Activated naive CD4-positive, alpha-beta T cell treated with Interleukin-2 at 50 U/mL for 16 hours (primary cell): Measurements from ENCODE around the gene FANCM.
A peak's percentile ranks its signal among the peaks of the same experiment; 100 is the strongest.
"Not testable (repeated sequence)": the region's sequence is repeated elsewhere in the genome, so short reads cannot be mapped to it uniquely, and the experiment has no call there.

Source experiments
- DNase-seq: peaks from one replicate; pipeline ENCODE4 v3.0.0-alpha.2; 2020

The FANCM gene

DNA sequence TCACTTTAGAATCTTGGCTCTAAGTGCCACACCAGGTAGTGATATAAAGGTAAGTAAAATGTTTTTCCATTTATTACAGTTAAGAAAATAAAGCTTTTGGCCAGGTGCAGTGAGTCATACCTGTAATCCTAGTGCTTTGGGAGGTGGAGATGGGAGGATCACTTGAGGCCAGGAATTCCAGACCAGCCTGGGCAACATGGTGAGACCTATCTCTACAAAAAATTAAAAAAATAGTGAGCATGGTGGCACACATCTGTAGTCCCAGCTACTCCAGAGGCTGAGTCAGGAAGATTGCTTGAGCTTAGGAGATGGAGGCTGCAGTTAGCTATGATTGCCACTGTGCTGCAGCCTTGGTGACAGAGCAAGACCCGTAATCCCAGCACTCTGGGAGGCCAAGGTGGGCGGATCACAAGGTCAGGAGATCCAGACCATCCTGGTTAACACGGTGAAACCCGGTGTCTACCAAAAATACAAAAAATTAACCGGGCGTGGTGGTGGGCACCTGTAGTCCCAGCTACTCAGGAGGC is 5.0 kb downstream of the FANCM start:
- DNase-seq: no peak

DNA sequence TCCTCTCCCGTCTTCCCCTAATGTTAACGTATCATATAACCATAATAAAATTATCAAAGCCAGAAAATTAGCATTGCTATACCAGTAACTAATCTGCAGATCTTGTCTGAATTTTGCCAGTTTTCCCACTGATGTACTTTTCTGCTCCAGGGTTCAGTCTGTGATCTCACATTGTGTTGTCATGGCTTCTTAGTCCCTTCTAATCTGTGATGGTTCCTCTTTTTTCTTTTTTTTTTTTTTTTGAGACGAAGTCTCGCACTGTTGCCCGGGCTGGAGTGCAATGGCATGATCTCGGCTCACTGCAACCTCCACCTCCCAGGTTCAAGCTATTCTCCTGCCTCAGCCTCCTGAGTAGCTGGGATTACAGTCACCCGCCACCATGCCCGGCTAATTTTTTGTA is 6.4 kb downstream of the FANCM start:
- not testable (repeated sequence) for DNase-seq

DNA sequence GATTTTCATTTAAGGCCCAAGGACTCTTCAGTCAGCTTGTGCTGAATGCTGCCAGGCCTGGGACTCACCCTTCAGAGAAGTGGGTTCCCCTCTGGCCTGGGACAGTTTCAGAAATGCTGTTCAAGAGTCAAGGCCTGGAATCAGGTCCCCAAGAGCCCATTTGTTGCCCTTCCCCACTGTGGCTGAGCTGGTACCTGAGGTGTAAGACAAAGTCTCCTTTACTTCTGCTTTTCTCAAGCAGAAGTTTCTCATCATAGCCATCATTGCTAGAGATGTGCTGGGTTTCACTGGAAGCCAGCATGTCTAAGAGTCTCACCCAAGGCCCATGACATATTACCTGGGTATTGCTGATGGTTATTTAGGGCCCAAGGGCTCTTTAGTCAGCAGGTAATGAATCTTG is 8.9 kb downstream of the FANCM start:
- no peak for DNase-seq

DNA sequence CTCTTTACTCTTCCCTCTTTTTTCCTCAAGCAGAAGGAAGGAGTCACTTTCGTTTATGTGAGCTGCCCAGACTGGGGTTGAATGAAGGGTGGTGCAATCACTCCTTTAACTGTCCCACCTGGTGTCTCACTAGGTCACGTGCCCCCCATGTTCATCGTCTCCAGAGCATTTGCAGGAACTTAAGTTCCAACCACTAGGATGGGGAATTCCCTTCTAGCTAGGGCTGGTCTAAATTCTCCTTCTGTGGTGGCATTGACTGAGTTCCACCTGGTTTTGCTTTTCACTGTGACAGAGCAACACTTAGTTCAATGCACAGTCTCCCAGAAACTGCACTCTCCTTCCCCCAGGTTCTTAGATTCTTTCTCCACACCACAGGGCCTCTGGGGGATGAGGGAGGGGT is 9.5 kb downstream of the FANCM start:
- no peak for DNase-seq

DNA sequence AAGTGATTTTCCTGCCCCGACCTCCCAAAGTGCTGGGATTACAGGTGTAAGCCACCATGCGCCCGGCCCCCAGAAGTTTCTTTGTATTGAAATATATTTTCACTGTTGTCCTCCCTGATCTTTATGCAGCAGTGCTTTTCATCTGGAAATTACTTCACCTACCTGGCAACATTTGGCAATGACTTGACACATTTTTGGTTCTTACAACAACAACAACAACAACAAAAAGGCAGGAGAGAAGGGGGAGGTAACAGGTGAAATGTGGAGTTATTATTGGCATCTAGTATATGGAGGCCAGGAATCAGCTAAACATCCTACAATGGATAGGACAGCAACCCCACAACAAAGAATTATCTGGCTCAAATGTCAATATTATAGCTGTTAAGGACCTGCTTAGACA is 13.9 kb downstream of the FANCM start:
- no peak for DNase-seq

DNA sequence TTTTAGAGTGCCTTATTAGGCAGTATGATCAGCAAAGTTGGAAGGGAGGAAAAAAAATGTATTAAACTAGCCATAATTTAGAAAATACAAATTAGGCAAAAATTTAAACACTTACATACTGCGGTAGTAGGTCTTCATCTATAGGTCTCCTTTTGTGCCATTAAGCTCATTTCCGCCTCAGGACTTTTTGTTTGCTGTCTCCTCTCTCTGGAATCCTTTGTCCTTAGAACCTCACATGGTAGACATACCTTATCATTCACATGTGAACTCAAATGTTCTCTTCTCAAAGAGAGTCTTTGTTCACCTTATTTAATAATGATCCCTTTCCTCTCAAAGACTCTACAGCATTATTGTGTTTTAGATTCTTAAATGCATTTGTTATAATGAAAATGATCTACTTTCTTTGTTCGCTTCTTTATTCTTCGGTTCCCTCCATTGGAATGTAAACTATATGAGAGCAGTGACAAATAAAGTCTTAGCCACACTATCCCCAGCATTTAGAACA is 14.7 kb downstream of the FANCM start:
- DNase-seq: no peak

GRCh38 chr14:45156067-45156466 is 20.3 kb downstream of the FANCM start:
- DNase-seq: no peak

- no peak for DNase-seq
Observed at GRCh38 chr14:45169906-45170305, 34.2 kb downstream of the FANCM start.

DNA sequence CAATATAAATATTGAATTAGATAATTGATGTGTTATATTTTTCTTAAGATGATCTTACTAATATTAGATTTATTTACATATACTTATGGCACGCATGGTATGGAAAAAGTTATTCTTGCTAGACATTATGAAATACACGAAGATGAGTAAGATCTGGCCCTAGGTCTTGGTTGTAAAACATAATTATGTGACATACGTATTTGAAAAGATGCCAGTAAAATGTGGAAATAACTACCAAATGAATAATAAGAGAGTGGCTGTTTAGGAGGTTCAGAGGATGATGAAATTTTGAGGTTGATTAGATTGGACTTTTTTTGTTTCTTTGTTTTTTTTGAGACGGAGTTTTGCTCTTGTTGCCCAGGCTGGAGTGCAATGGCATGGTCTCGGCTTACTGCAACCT is 41.3 kb downstream of the FANCM start:
- no peak for DNase-seq

GRCh38 chr14:45181329-45181728 is 45.6 kb downstream of the FANCM start:
- DNase-seq: no peak

GRCh38 chr14:45181806-45182205 is 46.1 kb downstream of the FANCM start:
- no peak for DNase-seq

- no peak for DNase-seq
Observed at GRCh38 chr14:45185100-45185814, 49.5 kb downstream of the FANCM start.

GRCh38 chr14:45194964-45195363 is 59.2 kb downstream of the FANCM start:
- DNase-seq: no peak

DNA sequence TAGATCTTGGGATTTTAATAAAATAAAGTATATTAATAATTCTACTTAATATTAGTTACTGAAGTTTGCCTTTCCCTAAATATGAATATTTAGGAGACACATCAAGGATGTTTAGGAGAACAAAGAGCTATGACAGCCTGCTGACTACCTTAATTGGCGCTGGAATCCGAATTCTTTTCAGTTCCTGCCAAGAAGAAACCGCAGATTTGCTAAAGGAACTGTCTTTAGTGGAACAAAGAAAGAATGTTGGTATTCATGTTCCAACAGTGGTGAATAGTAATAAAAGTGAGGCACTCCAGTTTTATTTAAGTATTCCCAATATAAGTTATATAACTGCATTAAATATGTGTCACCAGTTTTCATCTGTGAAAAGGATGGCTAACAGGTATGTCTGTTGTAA is 62.8 kb downstream of the FANCM start:
- no peak for DNase-seq

DNA sequence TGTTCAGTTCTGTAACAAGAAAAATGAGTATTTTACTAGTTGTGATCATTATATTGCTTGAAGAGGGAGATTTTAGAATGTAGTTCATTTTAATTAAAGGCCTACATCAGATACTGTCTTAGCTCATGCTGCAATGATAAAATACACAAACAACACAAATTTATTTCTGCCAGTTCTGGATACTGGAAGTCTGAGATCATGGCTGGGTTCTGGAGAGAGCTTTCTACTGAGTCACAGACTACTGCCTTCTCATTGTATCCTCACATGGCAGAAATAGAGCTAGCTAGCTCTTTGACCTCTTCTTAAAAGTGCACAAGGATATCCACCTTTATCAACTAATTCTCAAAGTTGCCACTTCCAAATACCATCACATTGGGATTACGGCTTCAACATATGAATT is 63.5 kb downstream of the FANCM start:
- no peak for DNase-seq

DNA sequence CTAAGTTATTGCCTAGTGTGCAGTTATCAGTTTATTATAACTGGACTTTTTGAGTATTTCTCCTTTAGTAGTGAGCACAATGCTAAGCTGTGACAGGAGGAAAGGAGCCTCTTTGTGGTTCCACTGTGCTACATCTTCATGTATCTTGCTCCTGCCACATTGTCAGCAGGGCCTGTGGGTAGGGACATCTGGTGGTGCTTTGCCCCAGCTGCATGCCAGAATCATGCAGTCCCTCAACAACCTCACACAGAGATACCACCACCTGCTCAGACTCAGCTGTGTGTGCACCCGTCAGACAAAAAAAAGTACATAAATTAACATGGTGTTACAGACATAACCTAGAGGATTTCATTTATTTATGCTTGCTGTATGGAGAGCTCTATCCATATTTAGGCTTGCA is 66.2 kb downstream of the FANCM start:
- DNase-seq: peak; percentile 15

DNA sequence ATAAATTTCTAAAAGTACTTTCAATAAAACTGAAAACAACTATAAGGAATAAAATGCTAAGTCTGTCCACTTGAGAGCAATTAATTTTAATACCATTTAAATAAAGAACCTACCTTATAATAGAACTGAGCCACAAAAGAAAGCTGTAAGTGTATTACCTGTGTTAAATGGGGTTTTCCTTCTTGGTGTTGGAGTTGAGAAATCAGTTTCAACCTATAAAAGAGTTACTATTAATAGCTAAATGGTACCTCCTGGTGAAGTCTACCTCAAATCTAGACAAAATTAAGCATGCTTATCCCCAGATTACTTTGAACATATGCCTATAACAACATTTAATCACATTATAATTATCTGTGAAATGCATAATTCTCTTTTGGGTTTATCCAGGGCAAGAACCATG is 68.5 kb downstream of the FANCM start:
- DNase-seq: no peak

DNA sequence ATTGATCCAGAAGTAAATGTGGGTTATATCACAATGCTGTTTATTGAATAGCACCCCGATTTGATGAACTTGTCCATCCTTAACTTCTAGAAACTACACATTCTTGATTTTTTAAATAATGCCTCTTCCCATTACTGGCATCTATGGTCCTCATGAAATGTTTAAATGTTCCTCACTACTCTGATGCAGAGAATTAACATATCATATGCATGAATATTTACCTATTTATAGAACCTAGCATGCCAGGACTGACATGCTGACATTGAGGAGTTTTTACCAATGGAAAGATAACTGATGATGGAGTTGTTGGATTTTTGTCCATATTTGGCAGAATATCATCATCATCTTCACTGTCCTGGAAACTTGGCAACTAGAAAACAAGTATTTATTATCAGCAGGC is 74.4 kb downstream of the FANCM start:
- no peak for DNase-seq

GRCh38 chr14:45211295-45211694 is 75.6 kb downstream of the FANCM start:
- DNase-seq: no peak

GRCh38 chr14:45212231-45212630 is 76.5 kb downstream of the FANCM start:
- DNase-seq: no peak

DNA sequence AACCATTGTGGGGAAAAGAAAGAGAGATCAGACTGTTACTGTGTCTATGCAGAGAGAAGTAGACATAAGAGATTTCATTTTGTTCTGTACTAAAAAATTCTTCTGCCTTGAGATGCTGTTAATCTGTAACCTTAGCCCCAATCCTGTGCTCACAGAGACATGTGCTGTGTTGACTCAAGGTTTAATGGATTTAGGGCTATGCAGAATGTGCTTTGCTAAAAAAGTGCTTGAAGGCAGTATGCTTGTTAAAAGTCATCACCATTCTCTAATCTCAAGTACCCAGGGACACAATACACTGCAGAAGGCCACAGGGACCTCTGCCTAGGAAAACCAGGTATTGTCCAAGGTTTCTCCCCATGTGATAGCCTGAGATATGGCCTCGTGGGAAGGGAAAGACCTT is 78.0 kb downstream of the FANCM start:
- DNase-seq: not testable (repeated sequence)

GRCh38 chr14:45214341-45214740 is 78.6 kb downstream of the FANCM start:
- DNase-seq: not testable (repeated sequence)

GRCh38 chr14:45222485-45223262 is 86.9 kb downstream of the FANCM start:
- DNase-seq: no peak

DNA sequence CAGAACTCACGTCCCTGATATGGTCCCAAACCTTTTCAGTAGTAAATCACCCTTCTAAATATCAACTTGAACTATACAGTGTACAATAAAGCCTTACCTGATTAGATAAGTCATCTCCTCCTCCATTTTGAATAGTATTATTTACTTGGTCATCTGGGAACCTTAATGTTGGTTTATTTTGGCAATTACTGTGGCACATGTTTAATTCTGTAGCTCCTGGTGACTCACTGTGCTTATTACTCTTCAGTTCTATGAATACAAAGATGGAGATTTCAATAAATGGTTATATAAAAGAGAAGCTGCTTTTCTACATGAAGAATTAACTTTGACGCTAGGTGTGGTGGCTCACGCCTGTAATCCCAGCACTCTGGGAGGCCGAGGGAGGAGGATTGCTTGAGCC is 91.8 kb downstream of the FANCM start:
- DNase-seq: no peak
